ENCODE data around the gene PTGFRN. TPM values are rescaled to one million over a fixed set of nuclear protein-coding genes. Genes with fewer than 3 reads are reported as not detected.

Gene PTGFRN
- polyA plus RNA-seq, 1 donor (not counting 4 experiments of a cell fraction or from before 2014, with no cell fraction given), result 177 TPM

DNA sequence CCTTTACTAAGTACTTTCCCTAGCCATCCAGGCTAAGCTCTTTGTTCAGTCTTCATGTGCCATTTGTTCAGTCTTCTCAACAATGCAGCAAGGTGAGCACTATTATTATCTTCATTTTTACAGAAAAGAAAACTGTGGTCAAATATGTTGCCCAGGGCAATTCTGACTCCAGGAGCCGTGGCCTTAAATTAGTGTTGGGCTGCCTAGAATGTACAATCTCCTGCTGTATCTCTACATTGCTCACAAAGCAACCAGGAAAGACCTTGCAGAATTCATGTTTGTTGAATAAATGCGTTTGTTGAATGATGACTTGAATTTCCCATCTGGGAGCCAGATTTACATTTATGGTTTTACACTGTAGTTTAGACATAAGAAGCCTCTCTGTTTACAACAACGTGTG, 106.0 kb downstream of the PTGFRN start:
- Histone ChIP-seq H3K36me3 (ENCODE audit: control insufficient read depth in 2 of 2, extremely low read depth in 1 of 2, insufficient read depth in 2 of 2, low read length in 2 of 2) (peaks cover 0 to 5% of the 10 kb centered on the region in 2 experiments), H3K9ac (ENCODE audit: control insufficient read depth, extremely low read depth, insufficient read depth, low read length) (no peak overlapping the region), H3K27ac (ENCODE audit: control insufficient read depth, insufficient read depth, low read length) (no peak overlapping the region), H3K4me2 (ENCODE audit: control insufficient read depth, extremely low read depth, insufficient read depth, low read depth, low read length) (no peak overlapping the region), H4K20me1 (ENCODE audit: control insufficient read depth, extremely low read depth, insufficient read depth, low read length) (no peaks in the 10 kb centered on the region), H3K27me3 (ENCODE audit: control insufficient read depth, extremely low read depth, insufficient read depth, low read length) (no peaks in the 10 kb centered on the region), H3K9me1 (ENCODE audit: control insufficient read depth, extremely low read depth, insufficient read depth, low read length) (peaks cover 2% of the 10 kb centered on the region), H3K4me1 (ENCODE audit: control insufficient read depth, extremely low read depth, insufficient read depth, low read length) (no peaks in the 10 kb centered on the region), H2AFZ (ENCODE audit: control insufficient read depth, low read length) (no peak overlapping the region), H3K4me3 (ENCODE audit: control insufficient read depth in 2 of 3, extremely low read depth in 1 of 3, insufficient read depth in 2 of 3, low read depth in 1 of 3, low read length in 3 of 3) (no peak overlapping the region), H3K9me3 (ENCODE audit: control insufficient read depth, low read depth, low read length) (no peaks in the 10 kb centered on the region), H3K79me2 (ENCODE audit: control insufficient read depth, insufficient read depth, low read length) (no peaks in the 10 kb centered on the region)
- FAIRE-seq (no peak), DNase-seq (ENCODE audit: low read depth, low spot score) (no peak)
- TF ChIP-seq, protein P1, sequence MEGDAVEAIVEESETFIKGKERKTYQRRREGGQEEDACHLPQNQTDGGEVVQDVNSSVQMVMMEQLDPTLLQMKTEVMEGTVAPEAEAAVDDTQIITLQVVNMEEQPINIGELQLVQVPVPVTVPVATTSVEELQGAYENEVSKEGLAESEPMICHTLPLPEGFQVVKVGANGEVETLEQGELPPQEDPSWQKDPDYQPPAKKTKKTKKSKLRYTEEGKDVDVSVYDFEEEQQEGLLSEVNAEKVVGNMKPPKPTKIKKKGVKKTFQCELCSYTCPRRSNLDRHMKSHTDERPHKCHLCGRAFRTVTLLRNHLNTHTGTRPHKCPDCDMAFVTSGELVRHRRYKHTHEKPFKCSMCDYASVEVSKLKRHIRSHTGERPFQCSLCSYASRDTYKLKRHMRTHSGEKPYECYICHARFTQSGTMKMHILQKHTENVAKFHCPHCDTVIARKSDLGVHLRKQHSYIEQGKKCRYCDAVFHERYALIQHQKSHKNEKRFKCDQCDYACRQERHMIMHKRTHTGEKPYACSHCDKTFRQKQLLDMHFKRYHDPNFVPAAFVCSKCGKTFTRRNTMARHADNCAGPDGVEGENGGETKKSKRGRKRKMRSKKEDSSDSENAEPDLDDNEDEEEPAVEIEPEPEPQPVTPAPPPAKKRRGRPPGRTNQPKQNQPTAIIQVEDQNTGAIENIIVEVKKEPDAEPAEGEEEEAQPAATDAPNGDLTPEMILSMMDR (optimal IDR thresholded peaks at IDR 0.05 in 1 of 3, IDR thresholded peaks at IDR 0.05 in 1 of 3, conservative IDR thresholded peaks at IDR 0.05 in 1 of 3; ENCODE audit: extremely low read depth in 1 of 3, insufficient read depth in 2 of 3, low read length in 3 of 3), result no peak
- no peak for TF ChIP-seq EZH2 (IDR thresholded peaks at IDR 0.05; ENCODE audit: low read length)
- dilution Hi-C loops (cut with MboI; ENCODE audit: extremely low pct_ligation_motif_present, low sequenced_read_pairs), result no loop called here

DNA sequence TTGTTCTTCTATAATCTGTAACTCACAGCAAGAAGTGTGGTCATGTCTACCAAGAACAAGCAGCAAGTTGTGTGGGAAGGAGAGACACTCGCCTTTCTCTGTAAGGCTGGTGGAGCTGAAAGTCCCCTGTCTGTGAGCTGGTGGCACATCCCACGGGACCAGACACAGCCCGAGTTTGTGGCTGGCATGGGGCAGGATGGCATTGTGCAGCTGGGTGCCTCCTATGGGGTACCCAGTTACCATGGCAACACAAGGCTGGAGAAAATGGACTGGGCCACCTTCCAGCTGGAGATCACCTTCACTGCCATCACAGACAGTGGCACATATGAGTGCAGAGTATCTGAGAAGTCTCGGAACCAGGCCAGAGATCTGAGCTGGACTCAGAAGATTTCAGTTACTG, 107.3 kb downstream of the PTGFRN start:
- H3K4me2 ChIP-seq (ENCODE audit: control insufficient read depth, extremely low read depth, insufficient read depth, low read depth, low read length), result no peak overlapping the region
- H3K9ac ChIP-seq (ENCODE audit: control insufficient read depth, extremely low read depth, insufficient read depth, low read length), result no peak overlapping the region
- H3K9me3 ChIP-seq (ENCODE audit: control insufficient read depth, low read depth, low read length), result no peaks in the 10 kb centered on the region
- FAIRE-seq, result no peak
- no peak overlapping the region for H3K4me3 ChIP-seq (ENCODE audit: control insufficient read depth in 2 of 3, extremely low read depth in 1 of 3, insufficient read depth in 2 of 3, low read depth in 1 of 3, low read length in 3 of 3)
- dilution Hi-C loops (cut with MboI; ENCODE audit: extremely low pct_ligation_motif_present, low sequenced_read_pairs), result no loop called here
- no peaks in the 10 kb centered on the region for H3K79me2 ChIP-seq (ENCODE audit: control insufficient read depth, insufficient read depth, low read length)
- no peaks in the 10 kb centered on the region for H3K4me1 ChIP-seq (ENCODE audit: control insufficient read depth, extremely low read depth, insufficient read depth, low read length)
- no peak overlapping the region for H3K27ac ChIP-seq (ENCODE audit: control insufficient read depth, insufficient read depth, low read length)
- TF ChIP-seq, protein P1 (optimal IDR thresholded peaks at IDR 0.05 in 1 of 3, IDR thresholded peaks at IDR 0.05 in 1 of 3, conservative IDR thresholded peaks at IDR 0.05 in 1 of 3; ENCODE audit: extremely low read depth in 1 of 3, insufficient read depth in 2 of 3, low read length in 3 of 3), result no peak
- no peak for TF ChIP-seq EZH2 (IDR thresholded peaks at IDR 0.05; ENCODE audit: low read length)
- H3K9me1 ChIP-seq (ENCODE audit: control insufficient read depth, extremely low read depth, insufficient read depth, low read length), result peaks cover 2% of the 10 kb centered on the region
- no peak for DNase-seq (ENCODE audit: low read depth, low spot score)
- no peaks in the 10 kb centered on the region for H4K20me1 ChIP-seq (ENCODE audit: control insufficient read depth, extremely low read depth, insufficient read depth, low read length)
- H3K36me3 ChIP-seq (ENCODE audit: control insufficient read depth in 2 of 2, extremely low read depth in 1 of 2, insufficient read depth in 2 of 2, low read length in 2 of 2), result peaks cover 0 to 5% of the 10 kb centered on the region in 2 experiments
- H2AFZ ChIP-seq (ENCODE audit: control insufficient read depth, low read length), result no peak overlapping the region
- H3K27me3 ChIP-seq (ENCODE audit: control insufficient read depth, extremely low read depth, insufficient read depth, low read length), result no peaks in the 10 kb centered on the region

Data from keratinocyte (primary cell).